ENCODE results near the gene LTO1.

LTO1 gene

GRCh38 chr11:69674886-69675714 is at the start of gene LTO1:
TSS of gene LTO1 (minus strand) at chr11:69675353. CDS start at chr11:69675239, 114 bp downstream.
- DNase-seq = peak; percentile 88

GRCh38 chr11:69721745-69722144 is 46.6 kb upstream of the LTO1 start:
- DNase-seq = no peak

- no peak for DNase-seq
These were observed 46.0 kb upstream of the LTO1 start for GRCh38 chr11:69721106-69721505.

GRCh38 chr11:69718912-69719311 is 43.8 kb upstream of the LTO1 start:
- no peak for DNase-seq

- no peak for DNase-seq
These were observed 43.0 kb upstream of the LTO1 start for GRCh38 chr11:69718147-69718546.

GRCh38 chr11:69716891-69717747 is 42.0 kb upstream of the LTO1 start:
- DNase-seq = no peak

GRCh38 chr11:69716099-69716498 is 40.9 kb upstream of the LTO1 start:
- no peak for DNase-seq

GRCh38 chr11:69715446-69715845 is 40.3 kb upstream of the LTO1 start:
- no peak for DNase-seq

- DNase-seq = no peak
These were observed 37.0 kb upstream of the LTO1 start for GRCh38 chr11:69711822-69712801.

GRCh38 chr11:69708736-69709401 is 33.7 kb upstream of the LTO1 start:
- no peak for DNase-seq

- no peak for DNase-seq
These were observed 32.0 kb upstream of the LTO1 start for GRCh38 chr11:69707176-69707575.

GRCh38 chr11:69705901-69706787 is 31.0 kb upstream of the LTO1 start:
- no peak for DNase-seq

- no peak for DNase-seq
These were observed 30.2 kb upstream of the LTO1 start for GRCh38 chr11:69705351-69705811.

- no peak for DNase-seq
These were observed 29.5 kb upstream of the LTO1 start for GRCh38 chr11:69704508-69705253.

GRCh38 chr11:69703768-69704507 is 28.8 kb upstream of the LTO1 start, which contains the start of gene FGF19:
TSS of gene FGF19 (minus strand) at chr11:69704022. CDS start at chr11:69703876, 146 bp downstream.
- DNase-seq = no peak

GRCh38 chr11:69703453-69703767 is 28.3 kb upstream of the LTO1 start:
- no peak for DNase-seq

GRCh38 chr11:69702769-69703452 is 27.8 kb upstream of the LTO1 start:
- no peak for DNase-seq

GRCh38 chr11:69702239-69702691 is 27.1 kb upstream of the LTO1 start:
- no peak for DNase-seq

All from NCI-H446 treated with DMSO at 0.1 percent for 48 hours (cell line).